ENCODE results near the gene CACNA2D3.

CACNA2D3 gene

GRCh38 chr3:54488297-54488696 is 365.9 kb downstream of the CACNA2D3 start:
- no peak for ATAC-seq

GRCh38 chr3:54494209-54494608 is 371.9 kb downstream of the CACNA2D3 start:
- ATAC-seq = no peak

GRCh38 chr3:54506603-54507002 is 384.3 kb downstream of the CACNA2D3 start:
- ATAC-seq = no peak

GRCh38 chr3:54507876-54508460 is 385.6 kb downstream of the CACNA2D3 start:
- no peak for ATAC-seq

- ATAC-seq = no peak
Measured at GRCh38 chr3:54510506-54510905, 388.2 kb downstream of the CACNA2D3 start.

GRCh38 chr3:54511766-54512365 is 389.5 kb downstream of the CACNA2D3 start:
- no peak for ATAC-seq

GRCh38 chr3:54514006-54514405 is 391.7 kb downstream of the CACNA2D3 start:
- no peak for ATAC-seq

GRCh38 chr3:54514416-54514815 is 392.1 kb downstream of the CACNA2D3 start:
- no peak for ATAC-seq

GRCh38 chr3:54515441-54516213 is 393.3 kb downstream of the CACNA2D3 start:
- no peak for ATAC-seq

- no peak for ATAC-seq
Measured at GRCh38 chr3:54517424-54517823, 395.1 kb downstream of the CACNA2D3 start.

GRCh38 chr3:54518011-54518675 is 395.8 kb downstream of the CACNA2D3 start:
- no peak for ATAC-seq

GRCh38 chr3:54519493-54519892 is 397.1 kb downstream of the CACNA2D3 start:
- ATAC-seq = no peak

GRCh38 chr3:54520060-54520459 is 397.7 kb downstream of the CACNA2D3 start:
- no peak for ATAC-seq

GRCh38 chr3:54527521-54527920 is 405.2 kb downstream of the CACNA2D3 start:
- no peak for ATAC-seq

GRCh38 chr3:54527953-54528352 is 405.6 kb downstream of the CACNA2D3 start:
- ATAC-seq = no peak

- ATAC-seq = no peak
Measured at GRCh38 chr3:54528668-54529067, 406.3 kb downstream of the CACNA2D3 start.

- no peak for ATAC-seq
Measured at GRCh38 chr3:54530091-54530490, 407.7 kb downstream of the CACNA2D3 start.

GRCh38 chr3:54530944-54531343 is 408.6 kb downstream of the CACNA2D3 start:
- ATAC-seq = no peak

GRCh38 chr3:54531741-54532140 is 409.4 kb downstream of the CACNA2D3 start:
- ATAC-seq = no peak

GRCh38 chr3:54533856-54534255 is 411.5 kb downstream of the CACNA2D3 start:
- ATAC-seq = no peak

- ATAC-seq = no peak
Measured at GRCh38 chr3:54535619-54536018, 413.3 kb downstream of the CACNA2D3 start.

GRCh38 chr3:54536450-54536849 is 414.1 kb downstream of the CACNA2D3 start:
- ATAC-seq = no peak

- ATAC-seq = no peak
Measured at GRCh38 chr3:54537506-54537905, 415.2 kb downstream of the CACNA2D3 start.

- ATAC-seq = no peak
Measured at GRCh38 chr3:54538346-54538745, 416.0 kb downstream of the CACNA2D3 start.
